HG02798 (cell line): Measurements from ENCODE around the gene CEACAM19.
"Not testable (repeated sequence)": the region's sequence is repeated elsewhere in the genome, so short reads cannot be mapped to it uniquely, and the experiment has no call there.

Experiments used
- ATAC-seq: cut with Tn5 transposase; IDR thresholded peaks from one replicate; pipeline ENCODE4 v1.9.1; 2021; ENCODE audit warnings: mild to moderate bottlenecking; ENCODE audit not compliant: unreplicated experiment, poor library complexity

CEACAM19 gene

DNA sequence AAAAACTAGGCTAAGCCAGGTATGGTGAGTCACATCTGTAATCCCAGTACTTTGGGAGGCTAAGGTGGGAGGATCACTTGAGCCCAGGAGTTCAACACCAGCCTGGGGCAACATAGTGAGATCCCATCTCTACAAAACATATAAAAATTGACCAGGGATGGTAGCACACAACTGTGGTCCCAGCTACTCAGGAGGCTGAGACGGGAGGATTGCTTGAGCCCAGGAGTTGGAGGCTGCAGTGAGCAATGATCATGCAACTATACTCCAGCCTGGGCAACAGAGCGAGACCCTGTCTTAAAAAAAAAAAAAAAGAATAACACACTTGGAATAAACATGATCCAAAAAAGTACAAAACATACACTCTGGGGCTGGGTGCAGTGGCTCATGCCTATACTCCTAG, 1.3 kb upstream of the CEACAM19 start:
- ATAC-seq = not testable (repeated sequence)

DNA sequence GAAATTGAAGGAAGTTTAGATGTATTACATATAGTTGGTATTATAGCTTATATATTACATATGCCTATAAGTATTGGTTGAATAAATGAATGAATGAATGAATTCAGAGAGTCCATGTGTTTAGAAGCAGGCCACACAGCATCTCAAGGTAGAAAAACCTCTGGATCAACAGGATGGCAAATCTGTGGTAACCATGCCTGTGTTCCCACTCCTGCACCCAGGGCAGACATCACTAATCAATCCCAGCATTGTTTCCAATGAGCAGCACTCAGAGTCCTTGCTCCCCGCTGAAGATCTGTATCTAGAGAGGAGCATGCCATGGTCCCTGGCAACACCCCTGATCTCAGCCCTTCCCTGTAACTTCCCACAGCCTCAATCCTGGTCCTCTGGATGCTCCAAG, 944 bp downstream of the CEACAM19 start:
- ATAC-seq = no peak

DNA sequence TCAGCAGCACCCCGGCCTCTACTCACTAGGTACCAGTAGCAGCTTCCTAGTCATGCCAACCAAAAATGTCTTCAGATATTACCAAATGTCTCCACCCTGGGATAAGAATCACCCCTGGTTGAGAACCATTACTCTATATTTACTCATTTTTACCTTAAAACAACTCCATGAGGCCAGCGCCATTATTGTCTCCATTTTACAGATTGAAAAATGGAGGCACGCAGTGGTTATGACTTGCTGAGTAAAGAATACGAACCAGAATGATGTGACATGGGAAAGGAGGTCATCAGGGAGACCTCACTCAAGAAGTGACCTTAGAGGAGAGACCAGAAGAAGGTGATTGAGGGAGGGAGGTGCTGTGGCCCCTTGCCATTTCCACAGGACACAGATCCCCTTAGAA, 2.2 kb downstream of the CEACAM19 start:
- no peak for ATAC-seq

DNA sequence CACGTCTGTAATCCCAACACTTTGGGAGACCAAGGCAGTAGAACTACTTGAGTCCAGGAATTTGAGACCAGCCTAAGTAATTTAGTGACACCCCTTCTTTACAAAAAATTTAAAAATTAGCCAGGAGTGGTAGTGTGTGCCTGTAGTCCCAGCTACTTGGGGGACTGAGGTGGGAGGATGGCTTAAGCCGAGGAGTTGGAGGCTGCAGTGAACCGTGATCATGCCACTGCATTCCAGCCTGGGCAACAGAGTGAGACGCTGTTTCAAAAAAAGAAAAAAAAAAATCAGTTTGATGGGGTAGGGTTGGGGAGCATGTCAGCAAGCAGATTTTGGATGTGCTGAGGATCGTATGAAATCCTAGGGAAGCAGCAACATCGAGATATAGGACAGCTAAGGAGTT, 4.2 kb downstream of the CEACAM19 start:
- no peak for ATAC-seq

DNA sequence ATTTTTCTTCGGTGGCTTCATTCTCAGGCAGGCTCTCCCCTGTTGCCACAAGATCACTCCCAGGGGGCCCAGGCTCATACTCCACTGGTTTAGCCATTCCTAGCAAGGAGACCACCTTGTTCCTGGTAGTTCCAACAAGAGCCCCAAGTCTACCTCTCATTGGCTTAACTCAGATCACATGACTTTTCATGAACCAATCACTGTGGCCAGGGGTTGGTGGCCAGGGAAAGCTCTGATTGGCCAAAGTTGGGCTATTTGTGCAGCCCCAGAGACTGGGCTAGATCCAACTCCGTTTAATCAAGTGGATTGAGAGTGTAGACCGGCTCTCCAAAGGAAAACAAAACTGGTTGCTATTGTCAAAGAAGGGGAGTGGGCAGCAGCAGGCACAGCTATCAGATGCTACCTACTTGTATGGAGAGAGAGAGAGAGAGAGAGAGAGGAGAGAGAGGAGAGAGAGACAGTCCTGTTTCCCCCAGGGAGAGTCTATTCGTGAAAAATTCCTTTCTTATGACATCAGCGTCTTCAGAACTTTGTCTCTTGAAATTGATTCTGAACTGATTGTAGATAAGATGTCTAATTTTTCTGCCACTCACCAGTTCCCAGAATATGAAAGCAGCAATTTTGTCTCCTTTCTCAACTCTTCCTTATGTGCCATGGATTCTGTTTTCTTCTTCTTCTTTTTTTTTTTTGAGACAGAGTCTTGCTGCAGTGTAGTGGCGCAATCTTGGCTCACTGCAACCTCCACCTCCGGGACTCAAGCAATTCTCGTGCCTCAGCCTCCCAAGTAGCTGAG, 5.9 kb downstream of the CEACAM19 start:
- no peak for ATAC-seq

DNA sequence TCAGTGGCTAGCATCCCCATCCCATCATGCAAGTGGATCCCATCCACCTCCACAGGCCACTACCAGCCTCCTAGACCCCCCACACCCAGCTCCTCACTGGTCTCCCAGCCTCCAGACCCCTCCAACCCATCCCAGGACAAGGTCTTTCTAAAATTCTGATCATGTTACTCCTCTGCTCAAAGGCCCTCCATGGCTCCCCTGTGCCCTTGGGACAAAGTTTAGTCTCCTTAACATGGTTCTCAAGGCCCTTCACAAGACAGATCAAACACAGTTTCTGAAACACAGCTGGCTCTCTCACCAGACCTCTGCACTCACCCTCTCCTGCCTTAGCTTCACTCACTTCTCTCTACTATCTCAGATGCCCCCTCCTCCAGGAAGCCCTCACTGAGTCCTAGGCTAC, 9.3 kb downstream of the CEACAM19 start:
- no peak for ATAC-seq

DNA sequence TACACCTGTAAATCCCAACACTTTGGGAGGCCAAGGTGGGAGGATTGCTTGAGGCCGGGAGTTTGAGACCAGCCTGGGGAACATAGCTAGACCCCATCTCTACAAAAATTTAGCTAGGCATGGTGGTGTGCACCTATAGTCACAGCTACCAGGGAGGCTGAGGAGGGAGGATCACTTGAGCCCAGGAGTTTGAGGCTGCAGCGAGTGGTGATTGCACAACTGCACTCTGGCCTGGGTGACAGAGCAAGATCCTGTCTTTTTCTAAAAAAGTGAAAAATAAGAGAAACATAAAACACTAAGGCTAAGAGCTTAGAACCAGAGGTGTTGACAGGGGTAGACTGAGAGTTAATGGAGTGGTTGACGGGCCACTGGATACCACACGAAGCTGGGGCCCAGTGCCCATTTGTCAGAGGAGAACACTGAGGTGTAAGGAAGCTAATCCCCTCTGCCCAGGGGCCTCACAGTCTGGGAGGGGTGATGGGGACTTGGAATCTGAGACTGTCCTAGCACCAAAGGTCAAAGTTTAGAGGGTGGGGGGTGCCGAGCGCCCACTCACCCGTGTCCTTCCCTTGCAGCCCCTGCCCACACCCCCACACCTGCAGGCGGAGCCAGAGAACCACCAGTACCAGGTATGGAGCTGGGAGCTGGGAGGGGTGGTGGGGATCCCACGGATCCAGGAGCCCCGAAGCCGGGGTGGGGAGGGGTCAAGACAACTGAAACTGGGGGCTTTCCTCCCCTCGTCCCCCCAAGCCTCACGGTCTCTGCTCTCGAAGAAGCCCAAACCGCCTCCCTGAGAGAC, 10.9 kb downstream of the CEACAM19 start:
- no peak for ATAC-seq

DNA sequence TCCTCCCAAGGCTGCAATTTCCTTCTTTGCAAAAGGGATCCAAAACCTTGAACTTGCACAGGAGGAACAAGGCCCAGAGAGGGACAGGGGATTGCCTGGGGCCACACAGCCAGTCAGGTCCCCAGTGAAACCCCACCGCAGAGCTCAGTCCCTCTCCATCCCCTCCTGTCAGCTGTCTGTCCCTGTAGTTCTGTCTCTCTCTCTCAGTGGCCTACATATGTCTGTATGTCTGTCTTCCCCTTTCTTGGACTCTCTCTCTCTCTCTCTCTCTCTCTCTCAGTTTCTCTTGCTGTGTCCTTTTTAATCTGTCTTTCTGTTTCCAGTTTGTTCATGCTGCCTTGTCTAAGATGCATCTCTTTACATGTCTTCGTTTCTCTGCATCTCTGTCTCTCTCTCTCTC, 11.5 kb downstream of the CEACAM19 start:
- no peak for ATAC-seq

DNA sequence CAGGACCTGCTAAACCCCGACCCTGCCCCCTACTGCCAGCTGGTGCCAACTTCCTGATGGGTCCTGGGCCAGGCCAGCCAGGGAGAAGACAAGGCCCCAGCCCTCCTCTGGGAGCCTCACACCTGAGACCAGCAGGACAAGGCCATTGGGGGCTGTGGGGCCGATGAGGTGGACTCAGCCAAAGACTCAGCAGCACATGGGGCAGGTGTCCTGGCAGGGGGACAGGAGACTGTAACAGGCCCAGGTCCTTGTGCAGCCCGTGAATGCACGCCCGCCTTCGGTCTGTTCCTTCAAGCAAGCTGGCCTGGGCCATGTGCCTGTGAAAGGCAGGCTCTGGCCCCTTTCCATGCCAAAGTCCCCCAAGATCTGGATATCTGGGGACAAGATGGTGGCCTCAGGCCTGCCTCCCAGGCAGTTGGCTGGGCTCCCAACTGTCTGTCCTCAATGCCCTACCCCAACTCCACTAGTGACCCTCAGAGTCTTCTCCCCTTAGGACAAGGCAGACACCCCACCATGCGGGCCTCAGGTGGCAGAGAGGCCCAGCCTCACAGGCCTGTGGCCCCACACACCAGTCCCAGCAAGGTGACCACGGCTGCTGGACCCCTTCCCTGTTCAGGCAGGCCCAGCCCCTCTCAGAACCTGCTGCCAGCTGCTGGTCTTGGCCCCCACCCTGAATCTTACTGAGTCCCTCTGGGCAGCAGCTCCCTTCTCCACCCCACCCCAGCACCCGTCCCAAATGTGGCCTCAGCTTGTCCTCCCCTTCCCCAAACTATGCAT, 12.3 kb downstream of the CEACAM19 start:
- no peak for ATAC-seq

DNA sequence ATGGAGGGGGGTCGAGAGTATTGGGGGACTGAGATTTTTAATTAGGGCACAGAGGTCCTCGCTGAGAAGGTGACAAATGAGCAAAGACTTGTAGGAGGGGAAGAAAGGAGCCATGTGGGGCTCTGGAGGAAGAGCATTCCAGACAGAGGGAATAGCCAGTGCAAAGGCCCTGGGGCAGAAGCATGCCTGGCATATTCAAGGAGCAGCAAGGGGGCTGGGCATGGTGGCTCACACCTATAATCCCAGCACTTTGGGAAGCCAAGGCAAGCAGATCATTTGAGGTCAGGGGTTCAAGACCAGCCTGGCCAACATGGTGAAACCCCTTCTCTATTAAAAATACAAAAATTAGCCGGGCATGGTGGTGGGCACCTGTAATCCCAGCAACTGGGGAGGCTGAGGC, 13.1 kb downstream of the CEACAM19 start:
- ATAC-seq = not testable (repeated sequence)

DNA sequence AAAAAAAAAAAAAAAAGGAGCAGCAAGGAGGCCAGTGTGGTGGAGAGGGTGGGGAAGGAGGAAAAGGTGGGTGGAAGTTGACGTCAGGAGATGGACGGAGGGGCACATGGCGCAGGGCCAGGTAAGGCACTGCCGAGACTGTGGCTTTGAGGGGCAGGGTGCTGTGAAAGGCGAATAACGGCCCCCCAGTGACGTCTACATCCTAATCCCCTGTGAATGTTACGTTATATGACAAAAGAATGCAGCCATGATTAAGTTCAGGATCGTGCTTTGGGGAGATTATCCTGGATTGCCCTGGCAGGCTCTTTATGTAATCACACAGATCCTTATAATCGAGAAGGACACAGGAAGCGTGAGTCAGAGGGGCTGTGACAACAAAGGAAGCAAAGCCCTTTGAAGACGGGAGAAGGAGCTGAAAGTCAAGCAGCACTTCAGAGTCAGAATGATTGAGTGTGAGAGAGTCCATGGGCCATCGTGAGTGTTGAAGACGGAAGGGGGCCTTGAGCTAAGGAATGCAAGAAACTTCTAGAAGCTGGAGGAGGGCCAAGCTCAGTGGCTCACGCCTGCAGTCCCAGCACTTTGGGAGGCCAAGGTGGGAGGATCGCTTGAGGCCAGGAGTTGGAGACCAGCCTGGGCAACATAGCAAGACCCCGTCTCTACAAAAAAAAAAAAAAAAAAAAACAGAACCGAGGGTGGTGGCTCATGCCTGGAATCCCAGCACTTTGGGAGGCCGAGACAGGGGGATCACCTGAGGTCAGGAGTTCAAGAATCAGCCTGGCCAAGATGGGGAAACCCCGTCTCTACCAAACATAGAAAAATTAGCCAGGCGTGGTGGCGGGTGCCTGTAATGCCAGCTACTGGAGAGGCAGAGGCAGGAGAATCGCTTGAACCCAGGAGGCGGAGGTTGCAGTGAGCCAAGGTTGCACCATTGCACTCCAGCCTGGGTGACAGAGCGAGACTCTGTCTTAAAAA, 13.9 kb downstream of the CEACAM19 start:
- ATAC-seq = no peak

DNA sequence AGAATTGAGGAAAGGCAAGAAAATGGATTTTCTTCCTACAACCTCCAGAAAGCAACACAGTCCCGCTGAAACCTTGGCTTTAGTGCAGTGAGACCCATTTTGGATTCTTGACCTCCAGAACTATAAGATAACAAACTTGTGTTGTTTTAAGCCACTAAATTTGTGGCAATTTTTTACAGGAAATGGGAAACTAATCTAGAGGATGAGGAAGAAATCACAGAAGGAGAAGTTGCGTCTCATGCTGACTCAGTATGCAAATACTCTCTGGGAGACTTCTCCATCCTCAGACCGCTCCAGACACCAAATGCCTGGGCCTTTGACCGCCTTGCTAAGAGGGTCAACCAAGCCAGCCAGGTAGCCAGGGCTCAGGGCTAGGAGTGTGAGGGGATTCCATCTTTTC, 14.6 kb downstream of the CEACAM19 start:
- ATAC-seq = no peak

DNA sequence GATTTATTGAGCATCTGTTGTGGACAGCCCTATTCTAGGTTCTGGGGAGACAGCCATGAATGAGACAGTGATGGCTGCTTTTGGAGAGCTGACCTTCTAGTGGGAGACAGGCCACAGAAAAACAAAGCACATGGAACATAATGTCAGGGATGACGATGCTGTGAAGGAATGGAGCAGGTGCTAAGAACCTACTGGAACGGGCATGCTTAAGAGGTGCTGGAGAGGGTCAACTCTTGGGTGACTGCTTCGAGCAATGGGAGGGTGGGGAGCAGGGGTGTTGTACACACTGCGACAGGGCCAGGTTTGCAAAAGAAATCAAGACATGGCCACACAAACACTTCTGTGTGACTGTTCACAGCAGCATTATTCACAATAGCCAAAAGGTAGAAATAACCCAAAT, 15.6 kb downstream of the CEACAM19 start:
- ATAC-seq = no peak

DNA sequence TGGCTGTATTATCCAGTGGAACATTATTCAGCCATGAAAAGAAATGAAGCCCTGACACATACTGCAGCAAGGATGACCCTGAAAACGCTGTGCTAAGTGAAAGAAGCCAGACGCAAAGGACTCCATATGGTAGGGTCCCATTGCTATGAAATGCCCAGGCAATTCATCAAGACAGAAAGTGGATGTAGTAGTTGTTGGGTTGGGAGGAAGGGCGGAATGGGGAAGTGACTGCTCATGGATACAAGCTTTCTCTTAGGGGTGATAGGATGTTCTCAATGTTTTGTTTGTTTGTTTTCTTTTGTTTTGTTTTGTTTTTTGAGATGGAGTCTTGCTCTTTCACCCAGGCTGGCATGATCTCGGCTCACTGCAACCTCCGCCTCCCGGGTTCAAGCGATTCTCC, 16.6 kb downstream of the CEACAM19 start:
- no peak for ATAC-seq

DNA sequence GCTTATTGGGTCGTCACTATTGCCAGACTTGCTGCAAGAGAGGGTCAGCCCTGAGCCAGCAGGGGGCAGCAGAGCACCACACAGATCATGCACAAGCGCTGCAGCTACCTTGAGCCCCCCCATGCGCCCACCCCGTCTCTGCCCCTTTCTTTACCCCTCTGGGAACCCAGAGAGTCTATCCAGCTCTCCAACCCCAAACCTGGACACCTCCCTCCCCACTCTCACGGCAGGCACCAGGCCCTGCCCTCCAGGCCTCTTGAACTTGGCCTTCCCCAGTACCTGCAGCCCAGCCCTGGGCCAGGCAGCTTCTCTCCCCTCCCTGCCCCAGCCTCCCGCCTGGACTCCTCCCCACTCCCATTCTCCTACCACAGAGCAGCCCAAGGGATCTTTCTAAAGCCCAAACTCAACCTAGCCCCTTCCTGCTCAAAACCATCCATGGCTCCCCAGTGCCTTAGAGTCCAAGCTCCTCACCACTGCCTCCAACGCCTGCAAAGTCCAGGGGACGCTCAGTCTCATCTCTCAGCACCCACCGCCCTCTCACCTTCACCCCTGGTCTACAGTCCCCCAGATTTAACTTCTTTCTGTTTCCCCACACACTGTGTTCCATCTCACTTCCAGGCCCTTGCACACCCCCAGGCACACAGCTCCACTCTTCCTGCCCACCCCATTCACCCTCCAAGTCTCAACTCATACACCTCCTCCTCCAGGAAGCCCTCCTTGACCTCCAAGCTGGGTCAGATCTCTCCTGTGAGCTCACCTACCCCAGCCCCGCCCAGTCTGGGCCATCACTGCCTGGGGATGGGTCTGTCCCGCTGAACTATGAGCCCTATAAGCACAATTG, 18.2 kb downstream of the CEACAM19 start:
- ATAC-seq = no peak

DNA sequence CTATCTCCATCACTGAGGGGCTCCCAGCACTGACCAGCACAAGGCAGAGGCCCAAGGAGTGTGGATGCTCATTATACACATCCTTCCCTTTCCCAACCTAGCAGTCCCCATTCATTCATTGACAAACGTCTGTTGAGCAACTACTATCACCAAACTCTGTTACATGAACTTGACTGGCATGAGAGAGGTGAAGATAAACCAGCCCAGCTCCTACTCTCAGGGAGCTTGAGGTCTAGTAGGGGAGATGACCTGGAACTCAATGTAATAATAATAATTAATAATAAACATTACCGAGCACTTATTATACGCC, 18.8 kb downstream of the CEACAM19 start:
- ATAC-seq = no peak

DNA sequence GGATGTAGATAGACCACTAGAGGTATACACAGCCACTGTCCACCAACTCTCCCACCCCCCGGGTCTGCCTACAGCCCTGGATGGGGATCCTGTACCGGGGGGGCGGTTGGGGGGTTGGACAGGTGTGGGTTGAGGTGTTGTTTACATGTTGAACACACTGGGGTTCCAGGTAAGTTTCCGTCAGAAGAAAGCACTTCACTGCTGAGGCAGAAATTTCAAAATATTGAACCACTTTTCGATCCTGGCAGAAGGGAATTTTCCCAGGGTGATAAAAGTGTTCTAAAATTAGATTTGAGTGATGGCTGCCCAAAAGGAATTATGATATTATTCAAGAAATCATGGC, 21.1 kb downstream of the CEACAM19 start:
- no peak for ATAC-seq

DNA sequence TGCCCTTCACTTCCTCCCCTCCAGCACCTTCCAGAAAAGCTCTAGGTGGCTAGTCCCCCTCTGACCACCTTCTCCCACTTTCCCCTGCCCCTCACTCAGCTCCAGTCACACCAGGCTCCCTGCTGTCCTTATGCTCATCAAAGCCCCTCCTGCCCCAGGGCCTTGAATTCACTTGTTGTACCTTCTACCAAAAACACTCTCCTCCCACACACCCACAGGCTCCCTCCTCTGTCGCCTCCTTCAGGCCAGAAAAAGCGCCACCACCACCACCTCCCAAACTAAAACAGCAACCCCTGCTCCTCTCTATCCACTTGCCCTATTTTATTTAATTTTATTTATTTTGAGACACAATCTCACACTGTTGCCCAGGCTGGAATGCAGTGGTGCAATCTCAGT, 22.9 kb downstream of the CEACAM19 start:
- ATAC-seq = no peak

DNA sequence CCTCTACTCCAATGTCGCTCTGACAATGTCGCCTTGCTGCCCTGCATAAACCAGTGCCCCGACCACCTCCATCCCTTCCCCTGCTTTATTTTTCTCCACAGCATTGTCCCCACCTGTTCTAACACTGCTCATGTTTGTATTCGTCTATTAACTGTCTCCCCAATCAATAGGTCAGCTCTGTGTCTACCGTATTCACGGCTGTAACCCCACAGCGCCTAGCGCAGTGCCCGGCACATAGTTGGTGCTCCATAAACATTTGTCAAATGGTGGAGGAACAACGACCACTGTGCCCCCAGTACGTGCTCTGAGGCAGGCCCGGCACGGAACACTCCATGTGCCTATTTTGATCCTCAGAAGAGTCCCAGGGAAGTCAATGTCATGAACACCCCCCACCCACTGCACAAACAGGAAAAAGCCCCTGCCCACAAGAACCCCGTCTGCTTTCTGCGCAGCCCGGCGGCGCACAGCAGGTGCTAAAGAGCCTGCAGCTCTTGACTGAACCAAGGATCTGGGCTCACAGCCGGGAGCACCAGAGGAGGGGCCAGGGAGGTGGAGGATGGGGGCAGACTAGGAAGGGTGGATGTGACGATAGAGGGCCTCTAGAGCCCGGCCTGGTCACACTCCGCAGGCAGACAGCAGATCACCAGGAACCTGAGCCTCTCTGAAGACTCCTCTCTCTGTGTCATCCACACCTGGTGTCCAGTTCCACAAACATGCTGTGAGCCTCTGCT, 25.8 kb downstream of the CEACAM19 start:
- no peak for ATAC-seq
